ENCODE measurements around the gene ADAMTS14.
"Not testable (repeated sequence)": the region's sequence is repeated elsewhere in the genome, so short reads cannot be mapped to it uniquely, and the experiment has no call there.

The ADAMTS14 gene

GRCh38 chr10:70658582-70659136 lies 13.6 kb upstream of the ADAMTS14 start:
- no peak for DNase-seq

GRCh38 chr10:70659306-70659705 lies 13.0 kb upstream of the ADAMTS14 start:
- no peak for DNase-seq

- DNase-seq: no peak
Observed at GRCh38 chr10:70660722-70661121, 11.6 kb upstream of the ADAMTS14 start.

- DNase-seq: no peak
Observed at GRCh38 chr10:70661623-70662361, 10.5 kb upstream of the ADAMTS14 start.

- DNase-seq: no peak
Observed at GRCh38 chr10:70662362-70663220, 9.7 kb upstream of the ADAMTS14 start.

- not testable (repeated sequence) for DNase-seq
Observed at GRCh38 chr10:70663458-70664409, 8.6 kb upstream of the ADAMTS14 start.

- DNase-seq: peak; percentile 42
Observed at GRCh38 chr10:70664702-70665195, 7.6 kb upstream of the ADAMTS14 start.

- no peak for DNase-seq
Observed at GRCh38 chr10:70666960-70667798, 5.1 kb upstream of the ADAMTS14 start.

GRCh38 chr10:70667818-70668217 lies 4.5 kb upstream of the ADAMTS14 start:
- DNase-seq: not testable (repeated sequence)

- DNase-seq: no peak
Observed at GRCh38 chr10:70668454-70668970, 3.8 kb upstream of the ADAMTS14 start.

GRCh38 chr10:70669015-70669414 lies 3.3 kb upstream of the ADAMTS14 start:
- DNase-seq: peak; percentile 21

- no peak for DNase-seq
Observed at GRCh38 chr10:70669732-70670317, 2.5 kb upstream of the ADAMTS14 start.

GRCh38 chr10:70671619-70672164 lies 614 bp upstream of the ADAMTS14 start:
- DNase-seq: no peak

GRCh38 chr10:70673043-70673928 lies 980 bp downstream of the ADAMTS14 start:
- DNase-seq: no peak

GRCh38 chr10:70673929-70674559 lies 1.7 kb downstream of the ADAMTS14 start:
- no peak for DNase-seq

GRCh38 chr10:70674560-70675495 lies 2.5 kb downstream of the ADAMTS14 start:
- no peak for DNase-seq

GRCh38 chr10:70675496-70676161 lies 3.3 kb downstream of the ADAMTS14 start:
- DNase-seq: no peak

All from NCI-H2029 (cell line).